HCT116 (cell line): ENCODE measurements around the gene TAS1R1. TPM values are rescaled to one million over a fixed set of nuclear protein-coding genes. Genes with fewer than 3 reads are reported as not detected.

Source experiments
- ATAC-seq: fragments of 200-7000 bp; cut with Tn5 transposase; 2 replicates; pipeline ENCODE4 v1.9.1; 2020; ENCODE audit warnings: mild to moderate bottlenecking, moderate library complexity
- BruUV-seq: library from RNA; stranded (reverse); fragments of 400-500 nt; replicated peaks from 2 replicates; lab custom pipeline; 2021; lab: Mats Ljungman, UMichigan
- CTCF ChIA-PET: fragments of 300-600 bp; sonication (Branson Sonifier 250); formaldehyde crosslinking; loops from one replicate; lab custom pipeline; 2021; ENCODE audit warnings: antibody characterized with exemption; lab: Charles Lee
- POLR2A ChIA-PET: fragments of 300-600, 350-600 bp; sonication (Branson Sonifier 250); formaldehyde crosslinking; loops from one replicate; lab custom pipeline; 2021; ENCODE audit warnings: antibody characterized with exemption; lab: Charles Lee
- RAD21 ChIA-PET, 2 experiments: fragments of 300-600 bp; sonication (Branson Sonifier 250); formaldehyde crosslinking; loops; one replicate each; lab custom pipeline; 2023; ENCODE audit warnings: low total read pairs in 2 of 2; ENCODE audit not compliant: uncharacterized antibody in 2 of 2, unreplicated experiment in 2 of 2, low non-redundant PET in 1 of 2; lab: Charles Lee
- DNase-seq: peaks from one replicate; pipeline ENCODE4 v3.0.0-alpha.2; 2010; ENCODE audit warnings: low read depth, low spot score
- H2AFZ ChIP-seq: fragments of 200-600 bp; shearing (Covaris generic), sonication (generic); 2 replicates; pipeline ENCODE4 v1.6.1; 2017; ENCODE audit warnings: low read depth, mixed run types, mixed read lengths, antibody characterized with exemption, low read length; ENCODE audit not compliant: poor library complexity, severe bottlenecking
- H3K27ac ChIP-seq: 2 replicates; pipeline ENCODE4 v1.5.1; 2012; ENCODE audit warnings: low read depth, low read length
- H3K27me3 ChIP-seq: fragments of 200-600 bp; sonication (generic); 2 replicates; pipeline ENCODE4 v1.6.1; 2016; ENCODE audit warnings: mixed run types, low read length, mixed read lengths; ENCODE audit not compliant: insufficient read depth
- H3K36me3 ChIP-seq, 2 experiments: fragments of 200-500 bp in 1 of 2; fragments of 200-600 bp in 1 of 2; sonication (Bioruptor generic) in 1 of 2; sonication (generic) in 1 of 2; 2 replicates each; pipeline versions ENCODE4 v1.5.1 to v1.6.1; 2014 to 2016; ENCODE audit warnings: low read length in 2 of 2, inconsistent platforms in 1 of 2, mixed read lengths in 1 of 2, mixed run types in 1 of 2; ENCODE audit not compliant: insufficient read depth in 2 of 2, control insufficient read depth in 1 of 2
- H3K4me1 ChIP-seq, 2 experiments: fragments of 200-600 bp in 1 of 2; sonication (generic) in 1 of 2; 2 replicates each; pipeline versions ENCODE4 v1.5.1 to v1.6.1; 2012 to 2017; ENCODE audit warnings: low read length in 2 of 2, inconsistent platforms in 1 of 2, mild to moderate bottlenecking in 1 of 2, mixed read lengths in 1 of 2, mixed run types in 1 of 2, moderate library complexity in 1 of 2; ENCODE audit not compliant: insufficient read depth in 2 of 2, control insufficient read depth in 1 of 2
- H3K4me2 ChIP-seq: fragments of 200-600 bp; sonication (generic); 2 replicates; pipeline ENCODE4 v1.6.1; 2017; ENCODE audit warnings: mixed run types, low read length, mixed read lengths
- H3K4me3 ChIP-seq, 2 experiments: fragments of 200-600 bp in 1 of 2; sonication (generic) in 1 of 2; replicated peaks in 1 of 2; 2 replicates each; pipeline ENCODE4 v1.5.1; 2011 to 2016; ENCODE audit warnings: low read length in 2 of 2, control low read depth in 1 of 2, low read depth in 1 of 2, mild to moderate bottlenecking in 1 of 2, mixed read lengths in 1 of 2, mixed run types in 1 of 2
- H3K79me2 ChIP-seq: fragments of 200-600 bp; sonication (generic); 2 replicates; pipeline ENCODE4 v1.6.1; 2017; ENCODE audit warnings: mild to moderate bottlenecking, mixed run types, low read length, moderate library complexity, mixed read lengths; ENCODE audit not compliant: insufficient read depth
- H3K9ac ChIP-seq: fragments of 200-600 bp; sonication (generic); 2 replicates; pipeline ENCODE4 v1.6.1; 2016; ENCODE audit warnings: low read length, mixed read lengths
- H3K9me2 ChIP-seq: fragments of 200-600 bp; sonication (generic), shearing (Covaris generic); 2 replicates; pipeline ENCODE4 v1.6.1; 2017; ENCODE audit warnings: mixed run types, mild to moderate bottlenecking, moderate library complexity; ENCODE audit not compliant: insufficient read depth
- H3K9me3 ChIP-seq, 2 experiments: fragments of 200-500 bp in 1 of 2; fragments of 200-600 bp in 1 of 2; sonication (Bioruptor generic) in 1 of 2; sonication (generic) in 1 of 2; 2 replicates each; pipeline ENCODE4 v1.6.1; 2014 to 2017; ENCODE audit warnings: low read length in 2 of 2, mixed read lengths in 2 of 2, inconsistent platforms in 1 of 2, low read depth in 1 of 2, mild to moderate bottlenecking in 1 of 2, mixed run types in 1 of 2, moderate library complexity in 1 of 2; ENCODE audit not compliant: control insufficient read depth in 1 of 2, insufficient read depth in 1 of 2
- H4K20me1 ChIP-seq: fragments of 200-600 bp; sonication (generic), shearing (Covaris generic); 2 replicates; pipeline ENCODE4 v1.6.1; 2017; ENCODE audit warnings: mixed run types, mild to moderate bottlenecking, moderate library complexity; ENCODE audit not compliant: insufficient read depth
- CEBPB ChIP-seq: IDR thresholded peaks from 2 replicates; pipeline ENCODE4 v1.6.1; 2012; ENCODE audit warnings: low read depth
- EZH2 ChIP-seq: fragments of 200-600 bp; sonication (generic); IDR thresholded peaks from 2 replicates; pipeline ENCODE4 v1.6.1; 2017; ENCODE audit warnings: antibody characterized with exemption, mixed run types
- JUND ChIP-seq: IDR thresholded peaks from 2 replicates; pipeline ENCODE4 v1.6.1; 2012
- POLR2AphosphoS5 ChIP-seq: IDR thresholded peaks from 2 replicates; pipeline ENCODE4 v1.6.1; 2011; ENCODE audit warnings: mild to moderate bottlenecking, low read depth, low read length, moderate library complexity
- YY1 ChIP-seq: IDR thresholded peaks from 2 replicates; pipeline ENCODE4 v1.6.1; 2011; ENCODE audit warnings: low read length, low read depth, moderate library complexity, mild to moderate bottlenecking; ENCODE audit not compliant: insufficient replicate concordance; ENCODE audit errors: extremely low read depth
- ZFX ChIP-seq: fragments of 450-650 bp; IDR thresholded peaks from 2 replicates; pipeline ENCODE4 v1.6.1; 2017
- intact Hi-C: fragments of 100-400 bp; cut with micrococcal nuclease; formaldehyde crosslinking; loops from 2 replicates; pipeline ENCODE4 v1.10.0; 2022
- total RNA-seq: library from RNA; stranded (reverse); gene quantifications from one replicate; pipeline ENCODE4 v1.2.1, GENCODE V29; 2021; ENCODE audit not compliant: unreplicated experiment
- TF ChIP-seq, protein P1 (sequence below): IDR thresholded peaks from 2 replicates; pipeline ENCODE4 v1.6.1; 2012
- TF ChIP-seq, protein P2 (sequence below): IDR thresholded peaks from 2 replicates; pipeline ENCODE4 v1.6.1; 2012
- TF ChIP-seq, protein P3 (sequence below), 3 experiments: fragments of 200-600 bp in 1 of 3; sonication (generic) in 1 of 3; IDR thresholded peaks in 2 of 3; conservative IDR thresholded peaks in 1 of 3; 2 replicates each; pipeline ENCODE4 v1.5.1; 2012 to 2017; ENCODE audit warnings: low read depth in 2 of 3, low read length in 2 of 3, antibody characterized with exemption in 1 of 3, borderline replicate concordance in 1 of 3, control low read depth in 1 of 3, mild to moderate bottlenecking in 1 of 3, mixed read lengths in 1 of 3, mixed run types in 1 of 3, moderate library complexity in 1 of 3; ENCODE audit not compliant: insufficient read depth in 1 of 3

Gene TAS1R1
- total RNA-seq, 1 experiment from 2014 or later = not detected

DNA sequence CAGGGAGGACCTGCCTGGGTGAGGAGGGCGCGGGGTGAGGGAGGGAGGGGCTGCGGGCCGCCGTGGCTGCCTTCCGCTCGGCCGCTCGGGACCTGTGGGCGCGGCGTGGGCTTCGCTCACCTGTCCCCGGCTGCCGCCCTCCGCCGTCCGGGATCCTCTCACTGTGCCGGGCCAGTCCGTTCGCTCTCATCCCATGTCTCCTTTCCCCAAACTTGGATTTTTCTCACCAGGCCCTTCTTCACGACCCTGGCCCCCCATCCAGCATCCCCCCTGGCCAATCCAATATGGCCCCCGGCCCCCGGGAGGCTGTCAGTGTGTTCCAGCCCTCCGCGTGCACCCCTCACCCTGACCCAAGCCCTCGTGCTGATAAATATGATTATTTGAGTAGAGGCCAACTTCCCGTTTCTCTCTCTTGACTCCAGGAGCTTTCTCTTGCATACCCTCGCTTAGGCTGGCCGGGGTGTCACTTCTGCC, 25.0 kb downstream of the TAS1R1 start:
- DNase-seq = no peak
- RAD21 ChIA-PET = interaction anchor here in 1 of 2 experiments (0.7 kb wide), 1 partner anchor 32 kb away, joined by 5 read pairs; no protein-coding TSS in a partner anchor
- Histone ChIP-seq H3K9me2 (no peaks in the 10 kb centered on the region), H3K9ac (peak overlapping the region; percentile 74), H3K9me3 (no peaks in the 10 kb centered on the region), H4K20me1 (no peaks in the 10 kb centered on the region)
- no TSS peak for BruUV-seq
- no peak for TF ChIP-seq ZFX
- no peak for TF ChIP-seq CEBPB
- TF ChIP-seq JUND = no peak
- peak; percentile 38 for TF ChIP-seq YY1
- TF ChIP-seq, protein P1, sequence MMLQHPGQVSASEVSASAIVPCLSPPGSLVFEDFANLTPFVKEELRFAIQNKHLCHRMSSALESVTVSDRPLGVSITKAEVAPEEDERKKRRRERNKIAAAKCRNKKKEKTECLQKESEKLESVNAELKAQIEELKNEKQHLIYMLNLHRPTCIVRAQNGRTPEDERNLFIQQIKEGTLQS = no peak
- TF ChIP-seq EZH2 = no peak
- TF ChIP-seq, protein P2, sequence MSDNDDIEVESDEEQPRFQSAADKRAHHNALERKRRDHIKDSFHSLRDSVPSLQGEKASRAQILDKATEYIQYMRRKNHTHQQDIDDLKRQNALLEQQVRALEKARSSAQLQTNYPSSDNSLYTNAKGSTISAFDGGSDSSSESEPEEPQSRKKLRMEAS = no peak
- TF ChIP-seq, all 23 proteins: peak for 1
- Histone ChIP-seq H3K4me2 (peak overlapping the region; percentile 84), H3K4me3 (peak overlapping the region; percentile 79 to 91), H2AFZ (no peak overlapping the region), H3K27me3 (no peaks in the 10 kb centered on the region), H3K27ac (peak overlapping the region; percentile 48), H3K4me1 (peaks cover 14 to 23% of the 10 kb centered on the region in 2 experiments), H3K79me2 (peaks cover 30% of the 10 kb centered on the region), H3K36me3 (peaks cover 0 to 2% of the 10 kb centered on the region in 2 experiments; a peak in 1 of 4 replicates)
- intact Hi-C loops = no loop called here
- ChIA-PET CTCF (interaction anchor here (1.4 to 1.7 kb wide), 2 partner anchors 10 to 26 kb away, joined by 3 to 4 read pairs; partner anchors contain the start of gene NOL9), POLR2A (interaction anchor here (0.6 to 1.6 kb wide), 6 partner anchors 9 to 46 kb away, joined by 3 to 10 read pairs (median 3); partner anchors contain the start of gene KLHL21)
- peak; percentile 59 for ATAC-seq

DNA sequence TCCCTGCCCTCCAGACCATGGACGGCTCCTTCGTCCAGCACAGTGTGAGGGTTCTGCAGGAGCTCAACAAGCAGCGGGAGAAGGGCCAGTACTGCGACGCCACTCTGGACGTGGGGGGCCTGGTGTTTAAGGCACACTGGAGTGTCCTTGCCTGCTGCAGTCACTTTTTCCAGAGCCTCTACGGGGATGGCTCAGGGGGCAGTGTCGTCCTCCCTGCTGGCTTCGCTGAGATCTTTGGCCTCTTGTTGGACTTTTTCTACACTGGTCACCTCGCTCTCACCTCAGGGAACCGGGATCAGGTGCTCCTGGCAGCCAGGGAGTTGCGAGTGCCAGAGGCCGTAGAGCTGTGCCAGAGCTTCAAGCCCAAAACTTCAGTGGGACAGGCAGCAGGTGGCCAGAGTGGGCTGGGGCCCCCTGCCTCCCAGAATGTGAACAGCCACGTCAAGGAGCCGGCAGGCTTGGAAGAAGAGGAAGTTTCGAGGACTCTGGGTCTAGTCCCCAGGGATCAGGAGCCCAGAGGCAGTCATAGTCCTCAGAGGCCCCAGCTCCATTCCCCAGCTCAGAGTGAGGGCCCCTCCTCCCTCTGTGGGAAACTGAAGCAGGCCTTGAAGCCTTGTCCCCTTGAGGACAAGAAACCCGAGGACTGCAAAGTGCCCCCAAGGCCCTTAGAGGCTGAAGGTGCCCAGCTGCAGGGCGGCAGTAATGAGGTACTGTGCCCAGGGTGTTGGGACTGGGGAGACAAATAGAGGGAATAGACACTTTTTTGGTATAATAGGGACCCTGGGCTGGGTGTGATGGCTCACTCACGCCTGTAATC, 25.7 kb downstream of the TAS1R1 start:
- Histone ChIP-seq H3K9me3 (no peaks in the 10 kb centered on the region), H3K27ac (peak overlapping the region; percentile 48), H3K4me3 (peak overlapping the region; percentile 79 to 91), H3K9me2 (no peaks in the 10 kb centered on the region)
- intact Hi-C loops = no loop called here
- no peak for DNase-seq
- ChIA-PET POLR2A (interaction anchor here (0.7 to 1.6 kb wide), 2 partner anchors 21 to 46 kb away, joined by 3 to 10 read pairs; partner anchors contain the start of gene KLHL21), RAD21 (no interaction called here)
- no peak for TF ChIP-seq POLR2AphosphoS5
- TF ChIP-seq, protein P3, sequence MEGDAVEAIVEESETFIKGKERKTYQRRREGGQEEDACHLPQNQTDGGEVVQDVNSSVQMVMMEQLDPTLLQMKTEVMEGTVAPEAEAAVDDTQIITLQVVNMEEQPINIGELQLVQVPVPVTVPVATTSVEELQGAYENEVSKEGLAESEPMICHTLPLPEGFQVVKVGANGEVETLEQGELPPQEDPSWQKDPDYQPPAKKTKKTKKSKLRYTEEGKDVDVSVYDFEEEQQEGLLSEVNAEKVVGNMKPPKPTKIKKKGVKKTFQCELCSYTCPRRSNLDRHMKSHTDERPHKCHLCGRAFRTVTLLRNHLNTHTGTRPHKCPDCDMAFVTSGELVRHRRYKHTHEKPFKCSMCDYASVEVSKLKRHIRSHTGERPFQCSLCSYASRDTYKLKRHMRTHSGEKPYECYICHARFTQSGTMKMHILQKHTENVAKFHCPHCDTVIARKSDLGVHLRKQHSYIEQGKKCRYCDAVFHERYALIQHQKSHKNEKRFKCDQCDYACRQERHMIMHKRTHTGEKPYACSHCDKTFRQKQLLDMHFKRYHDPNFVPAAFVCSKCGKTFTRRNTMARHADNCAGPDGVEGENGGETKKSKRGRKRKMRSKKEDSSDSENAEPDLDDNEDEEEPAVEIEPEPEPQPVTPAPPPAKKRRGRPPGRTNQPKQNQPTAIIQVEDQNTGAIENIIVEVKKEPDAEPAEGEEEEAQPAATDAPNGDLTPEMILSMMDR (IDR thresholded peaks at IDR 0.05 in 2 of 3, conservative IDR thresholded peaks at IDR 0.05 in 1 of 3; ENCODE audit: borderline replicate concordance in 1 of 3, insufficient read depth in 1 of 3, low read depth in 2 of 3, low read length in 2 of 3) = peak in 2 of 3 experiments; percentile 26 to 27; a peak in 2 of 6 replicates
- TF ChIP-seq, all 23 proteins: peak for 1
- Histone ChIP-seq H3K27me3 (no peaks in the 10 kb centered on the region), H3K4me1 (peaks cover 14 to 23% of the 10 kb centered on the region in 2 experiments), H3K79me2 (peaks cover 30% of the 10 kb centered on the region), H3K36me3 (peaks cover 0 to 2% of the 10 kb centered on the region in 2 experiments; a peak in 1 of 4 replicates), H3K9ac (peak overlapping the region; percentile 74), H3K4me2 (peak overlapping the region; percentile 84), H2AFZ (no peak overlapping the region), H4K20me1 (no peaks in the 10 kb centered on the region)
- peak; percentile 14 for ATAC-seq
- TSS peak; percentile 52 for BruUV-seq
- CTCF ChIA-PET = interaction anchor here (1.7 kb wide), 1 partner anchor 27 kb away, joined by 4 read pairs; the partner anchor contains the start of gene NOL9
